Gastroesophageal sphincter (tissue), 4 donors: Measurements from ENCODE around the gene TRIOBP. TPM values are rescaled to one million over a fixed set of nuclear protein-coding genes. Genes with fewer than 3 reads are reported as not detected.

Source experiments
- ATAC-seq: fragments of 150-250 bp; one replicate; pipeline ENCODE4 v1.9.1; 2016; ENCODE audit warnings: mild to moderate bottlenecking, moderate library complexity
- H3K27ac ChIP-seq, 4 donors: fragments of 200-600 bp; sonication (generic) in 3 of 4; 1 replicate in 3 of 4; 2 replicates in 1 of 4; pipeline ENCODE4 v1.5.1; 2016 to 2019
- H3K27me3 ChIP-seq: fragments of 200-600 bp; sonication (generic); one replicate; pipeline ENCODE4 v1.5.1; 2019
- H3K36me3 ChIP-seq, 2 donors: fragments of 200-600 bp; sonication (generic); one replicate each; pipeline ENCODE4 v1.5.1; 2019; ENCODE audit warnings: control low read depth in 1 of 2
- H3K4me1 ChIP-seq, 3 donors: fragments of 200-600 bp; sonication (generic); 1 replicate in 2 of 3; 2 replicates in 1 of 3; pipeline ENCODE4 v1.5.1; 2016 to 2019; ENCODE audit warnings: control low read depth in 2 of 3
- H3K4me3 ChIP-seq, 2 donors: fragments of 200-600 bp; sonication (generic); one replicate each; pipeline ENCODE4 v1.5.1; 2019; ENCODE audit warnings: mild to moderate bottlenecking in 1 of 2, moderate library complexity in 1 of 2
- H3K9me3 ChIP-seq, 3 donors: fragments of 200-600 bp; sonication (generic); one replicate each; pipeline ENCODE4 v1.5.1; 2017 to 2019; ENCODE audit warnings: control low read depth in 2 of 3
- EP300 ChIP-seq: sonication (generic); formaldehyde crosslinking; IDR thresholded peaks from one replicate; pipeline ENCODE4 v1.6.1; 2017; ENCODE audit warnings: antibody characterized with exemption, mild to moderate bottlenecking
- POLR2A ChIP-seq, 2 donors: fragments of 450-650 bp; IDR thresholded peaks; one replicate each; pipeline ENCODE4 v1.6.1; 2017; ENCODE audit warnings: antibody characterized with exemption in 2 of 2, mild to moderate bottlenecking in 2 of 2, moderate library complexity in 1 of 2
- POLR2AphosphoS5 ChIP-seq: sonication (generic); formaldehyde crosslinking; IDR thresholded peaks from one replicate; pipeline ENCODE4 v1.6.1; 2017; ENCODE audit warnings: antibody characterized with exemption
- WGBS, 2 donors: methylation state at CpG; one replicate each; pipeline ENCODE4 v1.1.5; 2018; ENCODE audit warnings: low coverage in 1 of 2; 5-methylcytosine and 5-hydroxymethylcytosine counted together
- total RNA-seq, 4 donors: library from RNA; depleted of rRNA; stranded (reverse); fragments of >200 nt; gene quantifications; one replicate each; pipeline ENCODE4 v1.1.0, GENCODE V29; 2016
- TF ChIP-seq, protein P1 (sequence below), 4 experiments: fragments of 200-600 bp in 2 of 4; fragments of 450-650 bp in 2 of 4; sonication (generic) in 1 of 4; IDR thresholded peaks; one replicate each; pipeline ENCODE4 v1.5.1; 2017 to 2019; ENCODE audit warnings: antibody characterized with exemption in 4 of 4, mild to moderate bottlenecking in 2 of 4, moderate library complexity in 2 of 4

TRIOBP gene, protein sequence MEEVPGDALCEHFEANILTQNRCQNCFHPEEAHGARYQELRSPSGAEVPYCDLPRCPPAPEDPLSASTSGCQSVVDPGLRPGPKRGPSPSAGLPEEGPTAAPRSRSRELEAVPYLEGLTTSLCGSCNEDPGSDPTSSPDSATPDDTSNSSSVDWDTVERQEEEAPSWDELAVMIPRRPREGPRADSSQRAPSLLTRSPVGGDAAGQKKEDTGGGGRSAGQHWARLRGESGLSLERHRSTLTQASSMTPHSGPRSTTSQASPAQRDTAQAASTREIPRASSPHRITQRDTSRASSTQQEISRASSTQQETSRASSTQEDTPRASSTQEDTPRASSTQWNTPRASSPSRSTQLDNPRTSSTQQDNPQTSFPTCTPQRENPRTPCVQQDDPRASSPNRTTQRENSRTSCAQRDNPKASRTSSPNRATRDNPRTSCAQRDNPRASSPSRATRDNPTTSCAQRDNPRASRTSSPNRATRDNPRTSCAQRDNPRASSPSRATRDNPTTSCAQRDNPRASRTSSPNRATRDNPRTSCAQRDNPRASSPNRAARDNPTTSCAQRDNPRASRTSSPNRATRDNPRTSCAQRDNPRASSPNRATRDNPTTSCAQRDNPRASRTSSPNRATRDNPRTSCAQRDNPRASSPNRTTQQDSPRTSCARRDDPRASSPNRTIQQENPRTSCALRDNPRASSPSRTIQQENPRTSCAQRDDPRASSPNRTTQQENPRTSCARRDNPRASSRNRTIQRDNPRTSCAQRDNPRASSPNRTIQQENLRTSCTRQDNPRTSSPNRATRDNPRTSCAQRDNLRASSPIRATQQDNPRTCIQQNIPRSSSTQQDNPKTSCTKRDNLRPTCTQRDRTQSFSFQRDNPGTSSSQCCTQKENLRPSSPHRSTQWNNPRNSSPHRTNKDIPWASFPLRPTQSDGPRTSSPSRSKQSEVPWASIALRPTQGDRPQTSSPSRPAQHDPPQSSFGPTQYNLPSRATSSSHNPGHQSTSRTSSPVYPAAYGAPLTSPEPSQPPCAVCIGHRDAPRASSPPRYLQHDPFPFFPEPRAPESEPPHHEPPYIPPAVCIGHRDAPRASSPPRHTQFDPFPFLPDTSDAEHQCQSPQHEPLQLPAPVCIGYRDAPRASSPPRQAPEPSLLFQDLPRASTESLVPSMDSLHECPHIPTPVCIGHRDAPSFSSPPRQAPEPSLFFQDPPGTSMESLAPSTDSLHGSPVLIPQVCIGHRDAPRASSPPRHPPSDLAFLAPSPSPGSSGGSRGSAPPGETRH (N-terminal part only)
- total RNA-seq, result 100 to 1,000 TPM; 128 to 234 (median 137) TPM

DNA sequence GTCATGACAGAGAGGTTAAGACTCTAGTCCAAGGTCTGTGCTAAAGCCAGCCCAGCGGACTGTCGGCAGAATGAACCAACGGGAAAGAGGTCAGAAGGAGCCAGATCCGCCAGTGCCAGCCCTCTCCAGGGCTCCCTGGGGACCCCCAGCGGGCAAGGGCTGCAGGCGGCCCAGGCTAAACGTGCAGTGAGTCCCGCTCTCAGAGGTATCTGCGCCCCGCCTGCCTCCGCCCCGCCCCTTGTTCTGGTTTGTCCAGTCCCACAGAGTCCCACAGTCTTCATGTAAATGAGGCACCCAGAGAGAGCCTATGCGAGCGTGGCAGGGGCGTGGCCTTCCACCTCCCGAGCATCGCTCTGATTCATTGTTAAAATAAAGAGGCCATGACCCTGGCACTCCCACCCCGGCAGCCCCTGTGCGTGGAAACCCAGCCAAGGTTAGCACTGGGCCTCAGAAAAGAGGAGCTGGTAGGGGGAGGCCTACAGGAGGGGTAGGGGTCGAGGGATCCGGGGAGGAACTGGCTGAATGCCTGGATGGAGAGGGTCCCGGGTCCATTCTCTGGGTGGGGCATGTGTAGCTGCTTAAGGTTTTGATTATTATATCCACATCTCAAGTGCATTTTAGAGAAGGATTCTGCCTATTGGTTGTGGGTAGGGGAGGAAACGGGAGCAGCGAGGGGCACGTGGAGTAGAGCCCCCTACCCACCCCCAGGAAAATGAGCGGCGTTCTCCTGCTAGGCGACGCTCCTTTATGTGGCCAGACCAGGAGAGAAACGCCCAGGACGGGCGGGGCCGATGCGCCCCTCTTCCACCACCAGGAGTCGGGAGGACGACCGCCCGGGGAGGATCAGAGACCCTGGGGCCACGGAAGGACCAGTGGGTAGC is at the start of gene TRIOBP:
TRIOBP (plus strand) TSS at position 392 of the 881 bp plus-strand sequence. CDS start 4,318 bp downstream, outside the sequence.
- ATAC-seq, result peak; percentile 97
- Histone ChIP-seq H3K9me3 (no peaks in the 10 kb centered on the region), H3K27me3 (no peaks in the 10 kb centered on the region), H3K4me1 (peaks cover 0 to 21% (median 10%) of the 10 kb centered on the region in 3 donors), H3K27ac (peak within 1 kb of the TSS in 3 of 4 donors; percentile 13 to 43 (median 24)), H3K36me3 (peaks cover 0 to 28% of the 10 kb centered on the region in 2 donors), H3K4me3 (peak within 1 kb of the TSS in 1 of 2 donors; percentile 36)
- TF ChIP-seq POLR2A (IDR thresholded peaks at IDR 0.05) (no peak), EP300 (no peak), POLR2AphosphoS5 (peak; percentile 10)
- TF ChIP-seq, protein P1, sequence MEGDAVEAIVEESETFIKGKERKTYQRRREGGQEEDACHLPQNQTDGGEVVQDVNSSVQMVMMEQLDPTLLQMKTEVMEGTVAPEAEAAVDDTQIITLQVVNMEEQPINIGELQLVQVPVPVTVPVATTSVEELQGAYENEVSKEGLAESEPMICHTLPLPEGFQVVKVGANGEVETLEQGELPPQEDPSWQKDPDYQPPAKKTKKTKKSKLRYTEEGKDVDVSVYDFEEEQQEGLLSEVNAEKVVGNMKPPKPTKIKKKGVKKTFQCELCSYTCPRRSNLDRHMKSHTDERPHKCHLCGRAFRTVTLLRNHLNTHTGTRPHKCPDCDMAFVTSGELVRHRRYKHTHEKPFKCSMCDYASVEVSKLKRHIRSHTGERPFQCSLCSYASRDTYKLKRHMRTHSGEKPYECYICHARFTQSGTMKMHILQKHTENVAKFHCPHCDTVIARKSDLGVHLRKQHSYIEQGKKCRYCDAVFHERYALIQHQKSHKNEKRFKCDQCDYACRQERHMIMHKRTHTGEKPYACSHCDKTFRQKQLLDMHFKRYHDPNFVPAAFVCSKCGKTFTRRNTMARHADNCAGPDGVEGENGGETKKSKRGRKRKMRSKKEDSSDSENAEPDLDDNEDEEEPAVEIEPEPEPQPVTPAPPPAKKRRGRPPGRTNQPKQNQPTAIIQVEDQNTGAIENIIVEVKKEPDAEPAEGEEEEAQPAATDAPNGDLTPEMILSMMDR (IDR thresholded peaks at IDR 0.05), result peak in 3 of 4 experiments; percentile 37 to 53 (median 51)
- 0 to 17% methylated on average over 1 to 3 of the region's 39 CpGs for WGBS, 2 donors

DNA sequence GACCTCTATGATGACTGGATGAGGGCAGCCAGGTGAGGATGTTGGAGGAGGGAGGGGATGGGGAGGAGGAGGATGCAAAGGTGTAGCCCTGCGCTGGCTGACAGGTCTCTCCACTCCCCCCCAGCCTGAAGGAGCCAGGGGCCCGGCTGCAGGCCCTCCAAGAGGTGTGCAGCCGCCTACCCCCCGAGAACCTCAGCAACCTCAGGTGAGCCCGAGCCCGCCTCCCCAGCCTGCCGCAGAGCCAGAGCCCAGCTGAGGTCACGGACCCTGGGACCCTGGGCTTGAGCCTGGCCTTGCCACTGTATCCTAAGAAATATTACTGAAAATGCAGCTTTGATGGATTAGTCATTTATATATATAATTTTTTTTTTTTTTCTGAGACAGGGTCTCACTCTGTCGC is 49.5 kb upstream of the TRIOBP start:
- Histone ChIP-seq H3K36me3 (peaks cover 0 to 28% of the 10 kb centered on the region in 2 donors), H3K4me3 (no peak overlapping the region), H3K27me3 (peaks cover 3% of the 10 kb centered on the region), H3K9me3 (no peaks in the 10 kb centered on the region), H3K4me1 (peaks cover 0 to 21% (median 8%) of the 10 kb centered on the region in 3 donors), H3K27ac (peak overlapping the region in 1 of 4 donors; percentile 69)
- TF ChIP-seq POLR2A (IDR thresholded peaks at IDR 0.05), result no peak
- no peak for TF ChIP-seq EP300
- WGBS, 2 donors, result 89 to 100% methylated on average over 1 to 7 of the region's 9 CpGs
- ATAC-seq, result no peak

DNA sequence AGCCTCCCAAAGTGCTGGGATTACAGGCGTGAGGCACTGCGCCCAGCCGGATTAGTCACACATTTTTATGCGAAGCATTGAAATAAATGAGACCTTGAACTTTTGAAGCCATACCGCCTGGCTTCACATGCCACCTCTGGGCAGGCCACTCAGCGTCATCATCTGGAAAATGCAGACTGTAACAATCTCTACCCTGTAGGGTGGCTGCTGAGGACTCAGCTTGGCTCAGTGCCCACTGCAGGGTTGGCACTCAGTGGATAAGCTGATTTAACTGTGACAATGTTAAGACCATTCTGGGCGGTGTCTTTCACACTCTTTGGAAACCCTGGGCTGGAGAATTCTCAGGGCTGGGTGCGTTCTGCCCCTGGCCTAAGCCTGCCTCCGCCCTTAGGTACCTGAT is 48.9 kb upstream of the TRIOBP start:
- Histone ChIP-seq H3K36me3 (peaks cover 0 to 29% of the 10 kb centered on the region in 2 donors), H3K27ac (peak overlapping the region in 1 of 4 donors; percentile 69), H3K4me1 (peaks cover 0 to 17% (median 6%) of the 10 kb centered on the region in 3 donors), H3K4me3 (no peak overlapping the region), H3K9me3 (no peaks in the 10 kb centered on the region), H3K27me3 (no peaks in the 10 kb centered on the region)
- 77% methylated on average over 2 of the region's 9 CpGs; no CpG with 5 or more reads in 1 of the 2 donors for WGBS, 2 donors
- TF ChIP-seq EP300, result no peak
- TF ChIP-seq POLR2AphosphoS5, result peak; percentile 72
- ATAC-seq, result peak; percentile 47

DNA sequence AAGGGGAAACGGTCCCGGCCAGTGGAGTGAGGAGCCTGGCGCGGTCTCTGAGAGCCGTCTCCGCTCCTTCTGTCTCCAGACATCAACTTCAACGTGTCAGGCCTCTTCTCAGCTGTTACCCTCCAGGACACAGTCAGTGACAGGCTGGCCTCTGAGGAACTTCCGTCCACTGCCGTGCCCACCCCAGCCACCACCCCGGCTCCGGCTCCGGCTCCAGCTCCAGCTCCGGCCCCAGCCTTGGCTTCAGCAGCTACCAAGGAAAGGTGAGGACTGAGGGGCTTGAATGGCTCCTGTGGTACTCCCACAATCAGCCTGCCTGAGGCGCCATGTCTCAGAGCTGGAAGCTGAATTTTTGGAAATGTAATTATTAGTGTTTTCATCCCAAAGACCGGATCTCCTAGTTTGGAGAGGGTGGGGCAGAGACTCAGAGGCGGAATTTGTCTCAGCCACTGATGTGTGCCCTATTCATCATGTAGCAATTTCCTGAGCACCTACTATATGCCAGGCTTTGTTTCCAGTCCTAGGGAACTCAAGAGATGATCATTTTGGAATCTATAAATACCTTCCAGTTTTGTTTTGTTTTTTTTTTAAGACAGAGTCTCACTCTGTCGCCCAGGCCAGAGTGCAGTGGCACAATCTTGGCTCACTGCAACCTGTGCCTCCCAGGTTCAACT is 46.2 kb upstream of the TRIOBP start:
- no peak for ATAC-seq
- 94 to 96% methylated on average over 2 to 3 of the region's 17 CpGs for WGBS, 2 donors
- Histone ChIP-seq H3K4me1 (peaks cover 0 to 8% (median 0%) of the 10 kb centered on the region in 3 donors), H3K36me3 (peaks cover 0 to 26% of the 10 kb centered on the region in 2 donors), H3K27me3 (no peaks in the 10 kb centered on the region), H3K9me3 (no peaks in the 10 kb centered on the region), H3K4me3 (no peak overlapping the region), H3K27ac (no peak overlapping the region)
- TF ChIP-seq POLR2AphosphoS5 (no peak), EP300 (no peak), POLR2A (IDR thresholded peaks at IDR 0.05) (no peak)
- TF ChIP-seq, protein P1 (IDR thresholded peaks at IDR 0.05), result no peak
